Panc1 (cell line): Measurements from ENCODE around the gene LSM4. TPM values are rescaled to one million over a fixed set of nuclear protein-coding genes. Genes with fewer than 3 reads are reported as not detected.

Source experiments
- ATAC-seq: fragments of 200-7000 bp; cut with Tn5 transposase; 2 replicates; pipeline ENCODE4 v1.9.1; 2020; ENCODE audit warnings: mild to moderate bottlenecking, moderate library complexity
- Bru-seq: library from RNA; stranded (reverse); fragments of 400-500 nt; gene quantifications from one replicate; lab custom pipeline; 2021; lab: Mats Ljungman, UMichigan
- BruChase-seq, 2 experiments: library from RNA; stranded (reverse); fragments of 400-500 nt; gene quantifications; one replicate each; lab custom pipeline; 2021; lab: Mats Ljungman, UMichigan
- BruUV-seq: library from RNA; stranded (reverse); fragments of 400-500 nt; replicated peaks from 2 replicates; lab custom pipeline; 2021; lab: Mats Ljungman, UMichigan
- CTCF ChIA-PET: fragments of 300-600 bp; sonication (Branson Sonifier 250); formaldehyde crosslinking; loops from one replicate; lab custom pipeline; 2022; ENCODE audit warnings: antibody characterized with exemption; lab: Charles Lee
- POLR2A ChIA-PET: fragments of 300-600 bp; sonication (Branson Sonifier 250); formaldehyde crosslinking; loops from one replicate; lab custom pipeline; 2022; ENCODE audit warnings: antibody characterized with exemption; lab: Charles Lee
- DNase-seq: peaks from one replicate; pipeline ENCODE4 v3.0.0-alpha.2; 2010; ENCODE audit warnings: low read depth, low spot score
- H3K27ac ChIP-seq: 2 replicates; pipeline ENCODE4 v1.5.1; 2011; ENCODE audit warnings: mild to moderate bottlenecking, low read length, inconsistent platforms
- H3K27me3 ChIP-seq: fragments of 200-500 bp; sonication (Bioruptor generic); 2 replicates; pipeline ENCODE4 v1.6.0; 2014; ENCODE audit warnings: low read length, inconsistent platforms; ENCODE audit not compliant: control insufficient read depth, insufficient read depth
- H3K36me3 ChIP-seq: fragments of 200-500 bp; sonication (Bioruptor generic); 2 replicates; pipeline ENCODE4 v1.5.1; 2014; ENCODE audit warnings: inconsistent platforms, mild to moderate bottlenecking, low read length, moderate library complexity; ENCODE audit not compliant: control insufficient read depth, insufficient read depth
- H3K4me1 ChIP-seq: 2 replicates; pipeline ENCODE4 v1.5.1; 2011; ENCODE audit warnings: inconsistent platforms, mild to moderate bottlenecking, low read length, moderate library complexity; ENCODE audit not compliant: control insufficient read depth, insufficient read depth
- H3K4me3 ChIP-seq, 2 experiments: 2 replicates each; pipeline ENCODE4 v1.5.1; 2011 to 2012; ENCODE audit warnings: low read depth in 2 of 2, low read length in 2 of 2, mild to moderate bottlenecking in 2 of 2, inconsistent platforms in 1 of 2, moderate library complexity in 1 of 2
- H3K9me3 ChIP-seq: fragments of 200-500 bp; sonication (Bioruptor generic); 2 replicates; pipeline ENCODE4 v1.5.1; 2014; ENCODE audit warnings: low read depth, mild to moderate bottlenecking, inconsistent platforms, low read length, moderate library complexity; ENCODE audit not compliant: control insufficient read depth, insufficient read depth
- POLR2AphosphoS5 ChIP-seq: IDR thresholded peaks from 2 replicates; pipeline ENCODE4 v1.6.1; 2012; ENCODE audit warnings: mild to moderate bottlenecking, low read depth, low read length, moderate library complexity
- REST ChIP-seq, 2 experiments: IDR thresholded peaks; 2 replicates each; pipeline ENCODE4 v1.6.1; 2011 to 2012; ENCODE audit warnings: low read depth in 2 of 2, control low read depth in 1 of 2, low read length in 1 of 2, mild to moderate bottlenecking in 1 of 2, moderate library complexity in 1 of 2; ENCODE audit not compliant: insufficient read depth in 1 of 2
- SIN3A ChIP-seq: IDR thresholded peaks from 2 replicates; pipeline ENCODE4 v1.6.1; 2012; ENCODE audit warnings: low read depth, mild to moderate bottlenecking, low read length, moderate library complexity, borderline replicate concordance; ENCODE audit not compliant: insufficient read depth
- TCF7L2 ChIP-seq: IDR thresholded peaks from 2 replicates; pipeline ENCODE4 v1.6.1; 2011; ENCODE audit warnings: mild to moderate bottlenecking, low read depth, low read length, inconsistent platforms
- in situ Hi-C: cut with HindIII; loops from 2 replicates; pipeline ENCODE4 v1.10.0; 2016; ENCODE audit warnings: low sequenced_read_pairs, low pct_unique_long_range_greater_than_20kb
- intact Hi-C: fragments of 100-400 bp; cut with micrococcal nuclease; formaldehyde crosslinking; loops from one replicate; pipeline ENCODE4 v1.10.0; 2022; ENCODE audit not compliant: unreplicated experiment
- long read RNA-seq: library from polyadenylated mRNA; unstranded; transcript quantifications from one replicate; pipeline ENCODE4 v2.0.0, GENCODE V29; 2021; ENCODE audit not compliant: unreplicated experiment
- polyA plus RNA-seq: library from polyadenylated mRNA; unstranded; fragments of >200 nt; gene quantifications from one replicate; pipeline ENCODE4 v1.2.1, GENCODE V29; 2012; ENCODE audit warnings: missing spikeins; ENCODE audit not compliant: insufficient read length
- total RNA-seq: library from RNA; stranded (reverse); gene quantifications from one replicate; pipeline ENCODE4 v1.2.1, GENCODE V29; 2021; ENCODE audit not compliant: unreplicated experiment
- TF ChIP-seq, protein P1 (sequence below): fragments of 450-650 bp; IDR thresholded peaks from 2 replicates; pipeline ENCODE4 v1.5.1; 2017; ENCODE audit warnings: mild to moderate bottlenecking

The LSM4 gene
- total RNA-seq (209 TPM), Bru-seq, nascent RNA (percentile 70 among the genes with signal in this experiment), BruChase-seq, experiment 1, labeled RNA remaining after a 2-hour chase (percentile 59 among the genes with signal in this experiment), BruChase-seq, experiment 2, labeled RNA remaining after a 6-hour chase (percentile 75 among the genes with signal in this experiment)
- 226 TPM for polyA plus RNA-seq
- long read RNA-seq, transcript LSM4-203 (5 exons, 1,908 nt): major isoform, 251 of 301 reads
- long read RNA-seq, transcript LSM4-204 (4 exons, 807 nt): minor isoform, 6 of 301 reads
- long read RNA-seq, partial matches to known transcripts: 34 of 301 reads
- long read RNA-seq, other reads (novel, unspliced or antisense): 6 of 301 reads

GRCh38 chr19:18322759-18323460 is at the start of gene LSM4:
TSS of gene LSM4 (minus strand) at chr19:18323076. CDS start at chr19:18323020, 56 bp downstream.
- ChIA-PET CTCF (interaction anchor here (1.1 to 1.3 kb wide), 2 partner anchors 41 to 43 kb away, joined by 5 to 9 read pairs; partner anchors contain the start of gene JUND), POLR2A (interaction anchor here (0.8 to 0.9 kb wide), 3 partner anchors 18 to 43 kb away, joined by 3 to 5 read pairs (median 5); partner anchors contain the start of gene JUND)
- peak within 1 kb of the TSS; percentile 98 for H3K27ac ChIP-seq
- peaks cover 25% of the 10 kb centered on the region for H3K4me1 ChIP-seq
- ATAC-seq: peak; percentile 99
- TF ChIP-seq TCF7L2 (no peak), SIN3A (0 out of 2 replicates have a peak, but pooled peaks have one; percentile 34), REST (IDR thresholded peaks at IDR 0.05; ENCODE audit: insufficient read depth in 1 of 2, low read depth in 2 of 2, low read length in 1 of 2) (no peak), POLR2AphosphoS5 (peak; percentile 81)
- TF ChIP-seq, protein P1, sequence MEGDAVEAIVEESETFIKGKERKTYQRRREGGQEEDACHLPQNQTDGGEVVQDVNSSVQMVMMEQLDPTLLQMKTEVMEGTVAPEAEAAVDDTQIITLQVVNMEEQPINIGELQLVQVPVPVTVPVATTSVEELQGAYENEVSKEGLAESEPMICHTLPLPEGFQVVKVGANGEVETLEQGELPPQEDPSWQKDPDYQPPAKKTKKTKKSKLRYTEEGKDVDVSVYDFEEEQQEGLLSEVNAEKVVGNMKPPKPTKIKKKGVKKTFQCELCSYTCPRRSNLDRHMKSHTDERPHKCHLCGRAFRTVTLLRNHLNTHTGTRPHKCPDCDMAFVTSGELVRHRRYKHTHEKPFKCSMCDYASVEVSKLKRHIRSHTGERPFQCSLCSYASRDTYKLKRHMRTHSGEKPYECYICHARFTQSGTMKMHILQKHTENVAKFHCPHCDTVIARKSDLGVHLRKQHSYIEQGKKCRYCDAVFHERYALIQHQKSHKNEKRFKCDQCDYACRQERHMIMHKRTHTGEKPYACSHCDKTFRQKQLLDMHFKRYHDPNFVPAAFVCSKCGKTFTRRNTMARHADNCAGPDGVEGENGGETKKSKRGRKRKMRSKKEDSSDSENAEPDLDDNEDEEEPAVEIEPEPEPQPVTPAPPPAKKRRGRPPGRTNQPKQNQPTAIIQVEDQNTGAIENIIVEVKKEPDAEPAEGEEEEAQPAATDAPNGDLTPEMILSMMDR: no peak
- intact Hi-C loops: loop anchor here (1.0 kb wide), 1 partner anchor 30 kb away; no protein-coding TSS in a partner anchor
- in situ Hi-C loops: no loop called here
- no TSS peak for BruUV-seq
- DNase-seq: peak; percentile 84
- no peaks in the 10 kb centered on the region for H3K9me3 ChIP-seq
- H3K4me3 ChIP-seq: peak within 1 kb of the TSS; percentile 86 to 92
- no peaks in the 10 kb centered on the region for H3K27me3 ChIP-seq
- H3K36me3 ChIP-seq: no peaks in the 10 kb centered on the region; the same call in 1 of the 2 replicates

GRCh38 chr19:18368504-18369222 is 45.8 kb upstream of the LSM4 start:
- Histone ChIP-seq H3K27me3 (no peaks in the 10 kb centered on the region), H3K36me3 (no peaks in the 10 kb centered on the region), H3K4me3 (no peak overlapping the region), H3K4me1 (peaks cover 41% of the 10 kb centered on the region), H3K9me3 (no peaks in the 10 kb centered on the region), H3K27ac (peak overlapping the region; percentile 82)
- TF ChIP-seq TCF7L2 (no peak), SIN3A (no peak), REST (IDR thresholded peaks at IDR 0.05; ENCODE audit: insufficient read depth in 1 of 2, low read depth in 2 of 2, low read length in 1 of 2) (no peak), POLR2AphosphoS5 (no peak)
- TF ChIP-seq, protein P1: no peak
- ChIA-PET CTCF (interaction anchor here (0.7 kb wide), 1 partner anchor 22 kb away, joined by 7 read pairs; no protein-coding TSS in a partner anchor), POLR2A (no interaction called here)
- DNase-seq: no peak
- BruUV-seq: no TSS peak
- in situ Hi-C loops: no loop called here
- no peak for ATAC-seq
- intact Hi-C loops: no loop called here
